T-helper 1 cell treated with Interleukin-12 subunit alpha and Interleukin-12 subunit beta and Interleukin-4 antibody, amounts not matched to agents 30 ng/mL and 1 ng/mL, for 36 hours (primary cell): ENCODE data around the gene ZNF784. TPM values are rescaled to one million over a fixed set of nuclear protein-coding genes. Genes with fewer than 3 reads are reported as not detected.

ENCODE experiments used
- total RNA-seq: library from RNA; stranded (reverse); gene quantifications from 2 replicates; pipeline ENCODE4 v1.2.3, GENCODE V29; 2022

The ZNF784 gene
- total RNA-seq, 1 donor from 2014 or later, result 4.7 TPM

Other genes with a start within 250 kb of the ZNF784 start
- not detected in 2 replicates for gene TMEM190, start 247.7 kb downstream of the ZNF784 start, total RNA-seq
- 11.8 and 14.8 TPM in 2 replicates for gene TMEM238, start 240.3 kb downstream of the ZNF784 start, total RNA-seq
- gene RPL28, start 238.6 kb downstream of the ZNF784 start, total RNA-seq, result 2,242 and 2,308 TPM in 2 replicates
- 167 and 180 TPM in 2 replicates for gene UBE2S, start 216.8 kb downstream of the ZNF784 start, total RNA-seq
- not detected in 2 replicates for gene SHISA7, start 181.3 kb downstream of the ZNF784 start, total RNA-seq
- 18.3 and 22.5 TPM in 2 replicates for gene ISOC2, start 162.9 kb downstream of the ZNF784 start, total RNA-seq
- gene C19orf85, start 159.8 kb downstream of the ZNF784 start, total RNA-seq, result not detected in 2 replicates
- 6.3 and 8.9 TPM in 2 replicates for gene ZNF628, start 147.9 kb downstream of the ZNF784 start, total RNA-seq
- 11.4 and 13.2 TPM in 2 replicates for gene NAT14, start 139.4 kb downstream of the ZNF784 start, total RNA-seq
- gene SSC5D, start 136.1 kb downstream of the ZNF784 start, total RNA-seq, result 0.15 and 0.39 TPM in 2 replicates
- gene SBK2, start 87.4 kb downstream of the ZNF784 start, total RNA-seq, result not detected in 2 replicates
- gene SBK3, start 79.0 kb downstream of the ZNF784 start, total RNA-seq, result not detected in 2 replicates
- gene ZNF579, start 43.7 kb downstream of the ZNF784 start, total RNA-seq, result 7.3 and 8.0 TPM in 2 replicates
- gene FIZ1, start 25.0 kb downstream of the ZNF784 start, total RNA-seq, result 14.9 and 15.5 TPM in 2 replicates
- 21.0 and 25.4 TPM in 2 replicates for gene ZNF524, start 24.3 kb downstream of the ZNF784 start, total RNA-seq
- 15.8 and 16.8 TPM in 2 replicates for gene ZNF865, start 18.9 kb downstream of the ZNF784 start, total RNA-seq
- gene ZNF580, start 16.4 kb upstream of the ZNF784 start, total RNA-seq, result 42.6 and 46.1 TPM in 2 replicates
- gene ZNF581, start 19.1 kb upstream of the ZNF784 start, total RNA-seq, result 22.0 and 23.6 TPM in 2 replicates
- gene CCDC106, start 23.6 kb upstream of the ZNF784 start, total RNA-seq, result 8.9 TPM in 2 replicates
- 258 and 268 TPM in 2 replicates for gene U2AF2, start 30.5 kb upstream of the ZNF784 start, total RNA-seq
- gene EPN1, start 50.7 kb upstream of the ZNF784 start, total RNA-seq, result 55.9 and 58.2 TPM in 2 replicates
- gene NLRP9, start 113.8 kb upstream of the ZNF784 start, total RNA-seq, result not detected in 2 replicates
- gene RFPL4A, start 134.5 kb upstream of the ZNF784 start, total RNA-seq, result not detected in 2 replicates
- gene RFPL4AL1, start 144.6 kb upstream of the ZNF784 start, total RNA-seq, result not detected in 2 replicates
- gene NLRP11, start 207.4 kb upstream of the ZNF784 start, total RNA-seq, result not detected in 2 replicates
- not detected in 2 replicates for gene NLRP4, start 212.0 kb upstream of the ZNF784 start, total RNA-seq